Thyroid gland (tissue), 4 donors: ENCODE data around the gene MYO1A. TPM values are rescaled to one million over a fixed set of nuclear protein-coding genes. Genes with fewer than 3 reads are reported as not detected.

ENCODE experiments used
- DNase-seq, 2 donors: peaks; one replicate each; pipeline ENCODE4 v3.0.0-alpha.2; 2019
- H3K27ac ChIP-seq, 3 donors: fragments of 200-600 bp; sonication (generic); 1 replicate in 2 of 3; 2 replicates in 1 of 3; pipeline ENCODE4 v1.5.1; 2016 to 2019; ENCODE audit warnings: mild to moderate bottlenecking in 1 of 3, moderate library complexity in 1 of 3
- H3K27me3 ChIP-seq: fragments of 200-600 bp; sonication (generic); one replicate; pipeline ENCODE4 v1.5.1; 2019
- H3K36me3 ChIP-seq, 2 donors: fragments of 200-600 bp; sonication (generic); one replicate each; pipeline ENCODE4 v1.5.1; 2016 to 2019
- H3K4me1 ChIP-seq, 2 donors: fragments of 200-600 bp; sonication (generic); one replicate each; pipeline ENCODE4 v1.5.1; 2017 to 2019
- H3K4me3 ChIP-seq, 3 donors: fragments of 200-600 bp; sonication (generic); replicated peaks in 1 of 3; 1 replicate in 2 of 3; 2 replicates in 1 of 3; pipeline ENCODE4 v1.5.1; 2016; ENCODE audit warnings: mild to moderate bottlenecking in 1 of 3
- H3K9me3 ChIP-seq: fragments of 200-600 bp; sonication (generic); one replicate; pipeline ENCODE4 v1.5.1; 2017
- POLR2A ChIP-seq, 2 donors: fragments of 450-650 bp; IDR thresholded peaks; one replicate each; pipeline ENCODE4 v1.6.1; 2017; ENCODE audit warnings: antibody characterized with exemption in 2 of 2, mild to moderate bottlenecking in 2 of 2, moderate library complexity in 1 of 2
- WGBS, 2 donors: methylation state at CpG; one replicate each; pipeline ENCODE4 v1.1.5; 2017; 5-methylcytosine and 5-hydroxymethylcytosine counted together
- intact Hi-C: fragments of 100-400 bp; cut with DNase I; formaldehyde crosslinking; loops from one replicate; pipeline ENCODE4 v1.15.1; 2023
- total RNA-seq, 4 donors: library from RNA; depleted of rRNA; stranded (reverse); fragments of >200 nt; gene quantifications; one replicate each; pipeline ENCODE4 v1.2.3, GENCODE V29; 2016
- TF ChIP-seq, protein P1 (sequence below), 6 experiments: fragments of 200-600 bp in 3 of 6; fragments of 450-650 bp in 3 of 6; sonication (generic) in 3 of 6; IDR thresholded peaks; one replicate each; pipeline ENCODE4 v1.5.1; 2016 to 2019; ENCODE audit warnings: antibody characterized with exemption in 6 of 6, mild to moderate bottlenecking in 2 of 6, inconsistent platforms in 1 of 6, moderate library complexity in 1 of 6

The MYO1A gene
- total RNA-seq, 4 donors from 2014 or later: not detected

DNA sequence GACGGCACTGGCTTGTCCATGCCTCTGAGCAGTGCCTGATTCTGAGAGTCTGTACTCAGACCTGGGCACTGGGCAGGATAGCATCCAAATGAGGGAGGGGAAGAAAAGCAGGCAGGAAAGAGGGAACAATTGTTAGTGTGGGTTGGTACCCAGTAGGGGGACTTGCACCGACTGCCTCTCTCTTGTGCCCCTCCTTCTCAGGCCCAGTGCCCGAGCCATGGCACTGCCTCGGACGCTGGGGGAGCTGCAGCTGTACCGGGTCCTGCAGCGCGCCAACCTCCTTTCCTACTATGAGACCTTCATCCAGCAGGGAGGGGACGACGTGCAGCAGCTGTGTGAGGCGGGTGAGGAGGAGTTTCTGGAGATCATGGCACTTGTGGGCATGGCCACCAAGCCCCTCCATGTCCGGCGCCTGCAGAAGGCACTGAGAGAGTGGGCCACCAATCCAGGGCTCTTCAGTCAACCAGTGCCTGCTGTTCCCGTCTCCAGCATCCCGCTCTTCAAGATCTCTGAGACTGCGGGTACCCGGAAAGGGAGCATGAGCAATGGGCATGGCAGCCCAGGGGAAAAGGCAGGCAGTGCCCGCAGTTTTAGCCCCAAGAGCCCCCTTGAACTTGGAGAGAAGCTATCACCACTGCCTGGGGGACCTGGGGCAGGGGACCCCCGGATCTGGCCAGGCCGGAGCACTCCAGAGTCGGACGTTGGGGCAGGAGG, 41.2 kb upstream of the MYO1A start:
- TF ChIP-seq POLR2A (IDR thresholded peaks at IDR 0.05): no peak
- TF ChIP-seq, protein P1, sequence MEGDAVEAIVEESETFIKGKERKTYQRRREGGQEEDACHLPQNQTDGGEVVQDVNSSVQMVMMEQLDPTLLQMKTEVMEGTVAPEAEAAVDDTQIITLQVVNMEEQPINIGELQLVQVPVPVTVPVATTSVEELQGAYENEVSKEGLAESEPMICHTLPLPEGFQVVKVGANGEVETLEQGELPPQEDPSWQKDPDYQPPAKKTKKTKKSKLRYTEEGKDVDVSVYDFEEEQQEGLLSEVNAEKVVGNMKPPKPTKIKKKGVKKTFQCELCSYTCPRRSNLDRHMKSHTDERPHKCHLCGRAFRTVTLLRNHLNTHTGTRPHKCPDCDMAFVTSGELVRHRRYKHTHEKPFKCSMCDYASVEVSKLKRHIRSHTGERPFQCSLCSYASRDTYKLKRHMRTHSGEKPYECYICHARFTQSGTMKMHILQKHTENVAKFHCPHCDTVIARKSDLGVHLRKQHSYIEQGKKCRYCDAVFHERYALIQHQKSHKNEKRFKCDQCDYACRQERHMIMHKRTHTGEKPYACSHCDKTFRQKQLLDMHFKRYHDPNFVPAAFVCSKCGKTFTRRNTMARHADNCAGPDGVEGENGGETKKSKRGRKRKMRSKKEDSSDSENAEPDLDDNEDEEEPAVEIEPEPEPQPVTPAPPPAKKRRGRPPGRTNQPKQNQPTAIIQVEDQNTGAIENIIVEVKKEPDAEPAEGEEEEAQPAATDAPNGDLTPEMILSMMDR (IDR thresholded peaks at IDR 0.05): no peak
- H3K4me1 ChIP-seq: peaks cover 25 to 48% of the 10 kb centered on the region in 2 donors
- H3K4me3 ChIP-seq: peak overlapping the region in 1 of 3 donors; percentile 80
- WGBS, 2 donors: 66 to 75% methylated on average over 20 to 22 of the region's 22 CpGs
- DNase-seq: no peak
- peaks cover 27 to 29% of the 10 kb centered on the region in 2 donors for H3K36me3 ChIP-seq
- no peaks in the 10 kb centered on the region for H3K27me3 ChIP-seq
- no peaks in the 10 kb centered on the region for H3K9me3 ChIP-seq
- H3K27ac ChIP-seq: peak overlapping the region in 2 of 3 donors; percentile 82 to 93
- intact Hi-C loops: no loop called here

DNA sequence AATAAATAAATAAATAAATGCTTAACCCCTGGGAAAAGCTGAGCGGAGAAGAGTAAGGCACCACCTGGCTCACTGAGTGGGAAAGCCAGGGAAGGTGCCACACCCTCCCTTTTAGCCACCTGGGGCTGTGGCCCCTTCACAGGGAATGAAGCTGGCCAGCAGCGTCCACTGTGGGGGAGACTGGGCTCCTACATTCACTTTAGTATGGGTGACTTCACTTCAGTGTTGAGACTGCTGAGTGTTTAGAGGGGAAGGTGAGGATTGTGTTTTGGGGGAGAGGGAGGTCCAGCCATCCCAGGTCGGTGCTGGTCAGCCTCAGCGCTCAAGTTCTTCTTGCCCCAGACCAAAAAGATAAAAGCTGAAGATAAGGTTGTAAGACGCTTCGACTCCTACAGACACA, 40.6 kb upstream of the MYO1A start:
- Histone ChIP-seq H3K36me3 (peaks cover 23% of the 10 kb centered on the region in 2 donors), H3K27me3 (no peaks in the 10 kb centered on the region), H3K4me3 (peak overlapping the region in 1 of 3 donors; percentile 80), H3K9me3 (no peaks in the 10 kb centered on the region), H3K27ac (peak overlapping the region; percentile 82 to 93 (median 85)), H3K4me1 (peaks cover 28 to 54% of the 10 kb centered on the region in 2 donors)
- no peak for DNase-seq
- TF ChIP-seq, protein P1 (IDR thresholded peaks at IDR 0.05): no peak
- TF ChIP-seq POLR2A (IDR thresholded peaks at IDR 0.05): no peak
- intact Hi-C loops: no loop called here
- 55 to 65% methylated on average over 6 of the region's 6 CpGs for WGBS, 2 donors

DNA sequence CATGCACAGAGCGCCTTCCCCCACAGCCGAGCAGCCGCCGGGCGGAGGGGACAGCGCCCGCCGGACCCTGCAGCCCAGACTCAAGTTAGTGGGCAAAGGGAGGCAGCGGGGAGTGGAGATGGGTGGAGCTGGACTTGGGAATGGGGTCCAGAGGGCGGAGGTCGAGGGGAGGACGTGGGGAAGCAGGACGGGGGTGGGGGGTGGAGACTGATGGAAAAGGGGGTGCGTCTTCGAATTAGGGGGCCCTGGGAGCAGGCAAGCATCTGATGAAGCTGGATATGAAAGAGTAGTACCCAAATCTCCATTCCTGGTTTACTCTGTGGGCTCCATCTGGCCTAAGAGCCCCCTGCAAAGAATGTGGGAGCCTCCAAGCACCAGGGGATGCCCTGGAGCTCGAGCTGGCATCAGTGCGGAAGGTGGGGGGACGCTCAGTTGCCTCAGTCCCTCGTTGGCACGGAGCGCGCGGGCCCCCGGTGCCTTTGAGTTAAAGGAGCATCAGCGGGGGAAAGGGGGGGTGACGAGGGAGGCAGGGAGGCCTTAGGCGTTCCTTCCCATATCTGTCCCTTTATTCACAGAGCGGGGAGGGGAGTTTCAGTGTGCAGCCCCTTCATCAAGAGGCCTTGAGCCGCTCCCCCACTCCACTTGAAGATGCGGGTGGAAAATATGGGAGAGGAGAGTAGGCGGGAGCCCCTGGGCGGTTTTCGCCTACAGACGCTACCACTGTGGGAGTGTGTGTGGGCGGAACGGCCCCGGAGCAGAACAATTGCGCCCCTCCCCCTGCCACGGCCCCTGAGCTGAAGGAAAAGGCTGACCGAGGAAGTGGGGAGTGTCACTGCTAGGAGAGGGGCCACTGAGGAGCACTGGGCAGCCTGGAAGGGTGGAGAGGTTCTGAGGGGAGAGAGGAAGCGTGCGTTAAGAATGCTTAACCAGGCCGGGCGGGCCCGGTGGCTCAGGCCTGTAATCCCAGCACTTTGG, 39.6 kb upstream of the MYO1A start:
- DNase-seq: peak; percentile 86 to 92
- 1 to 3% methylated on average over 39 to 44 of the region's 45 CpGs for WGBS, 2 donors

DNA sequence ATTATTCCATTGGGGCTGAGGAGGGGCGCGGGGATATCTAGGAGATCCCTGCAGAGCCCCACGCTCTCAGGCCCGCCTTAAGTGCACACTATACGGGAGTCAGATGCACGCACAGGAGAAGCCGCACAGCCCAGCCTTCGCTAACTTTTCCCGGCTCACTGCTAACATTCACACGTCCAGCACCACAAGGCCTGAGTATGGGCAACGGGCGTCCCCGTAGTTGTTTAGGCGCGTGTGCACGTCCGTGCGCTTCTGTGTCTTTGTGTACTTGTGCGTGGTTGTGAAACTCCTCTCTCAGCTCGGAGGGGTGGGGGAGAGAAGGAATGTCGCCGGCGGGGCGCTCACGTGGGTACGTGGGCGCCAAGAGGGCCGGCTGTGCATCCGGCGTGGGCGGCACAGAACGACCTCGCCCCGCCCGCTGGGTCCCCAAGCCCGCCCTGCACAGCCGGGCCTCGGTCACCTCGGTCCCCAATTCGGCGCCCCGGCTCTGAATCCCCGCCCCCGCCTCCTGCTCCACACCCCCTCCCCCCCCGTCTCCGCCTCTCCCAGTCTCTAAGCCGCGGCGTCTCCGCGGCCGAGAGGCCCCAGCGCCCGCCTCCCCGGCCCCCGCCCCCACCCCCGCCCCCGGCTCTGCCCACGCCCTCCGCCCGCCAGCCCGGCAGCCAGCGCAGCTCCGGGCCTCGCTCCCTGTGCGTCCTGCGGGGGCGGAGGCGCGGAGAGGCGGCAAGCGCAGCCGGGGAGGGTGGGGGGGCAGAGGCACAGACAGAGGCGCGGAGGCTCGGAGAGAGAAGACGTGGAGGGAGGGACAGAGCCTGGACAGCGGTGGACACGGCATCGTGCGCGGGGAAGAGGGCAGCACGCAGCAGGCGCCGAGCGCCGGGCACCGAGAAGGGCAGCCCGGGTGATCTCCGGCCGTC, 38.7 kb upstream of the MYO1A start, which contains the start of gene NAB2:
TSS of gene NAB2 (plus strand) at position 761 of the 917 bp plus-strand sequence. CDS start 158 bp downstream, outside the sequence.
- Histone ChIP-seq H3K4me1 (peaks cover 28 to 46% of the 10 kb centered on the region in 2 donors), H3K9me3 (no peaks in the 10 kb centered on the region), H3K36me3 (peaks cover 13 to 14% of the 10 kb centered on the region in 2 donors), H3K27me3 (no peaks in the 10 kb centered on the region), H3K27ac (peak within 1 kb of the TSS; percentile 98 to 100 (median 99)), H3K4me3 (peak within 1 kb of the TSS; percentile 72 to 84 (median 80))
- DNase-seq: peak; percentile 98
- TF ChIP-seq, protein P1 (IDR thresholded peaks at IDR 0.05): no peak
- TF ChIP-seq POLR2A (IDR thresholded peaks at IDR 0.05): peak; percentile 84 to 88
- intact Hi-C loops: no loop called here
- 0 to 1% methylated on average over 26 to 30 of the region's 91 CpGs for WGBS, 2 donors

More for the DNA sequence above, 39.6 kb upstream of the MYO1A start:
- no peaks in the 10 kb centered on the region for H3K27me3 ChIP-seq
- H3K4me3 ChIP-seq: peak overlapping the region; percentile 72 to 84 (median 80)
- H3K27ac ChIP-seq: peak overlapping the region; percentile 82 to 93 (median 85)
- H3K36me3 ChIP-seq: peaks cover 14% of the 10 kb centered on the region in 2 donors
- H3K4me1 ChIP-seq: peaks cover 28 to 55% of the 10 kb centered on the region in 2 donors
- no peaks in the 10 kb centered on the region for H3K9me3 ChIP-seq
- TF ChIP-seq POLR2A (IDR thresholded peaks at IDR 0.05): peak in 1 of 2 donors; percentile 64
- TF ChIP-seq, protein P1 (IDR thresholded peaks at IDR 0.05): no peak
- intact Hi-C loops: no loop called here
